Sigmoid colon (tissue), 7 donors: Measurements from ENCODE around the gene HHIP. TPM values are rescaled to one million over a fixed set of nuclear protein-coding genes. Genes with fewer than 3 reads are reported as not detected.
"Not testable (repeated sequence)": the region's sequence is repeated elsewhere in the genome, so short reads cannot be mapped to it uniquely, and the experiment has no call there.

Experiments used
- DNase-seq: peaks from one replicate; pipeline ENCODE4 v3.0.0-alpha.2; 2019
- H3K27ac ChIP-seq, 4 donors: fragments of 200-600 bp; sonication (generic); one replicate each; pipeline ENCODE4 v1.5.1; 2016 to 2019; ENCODE audit warnings: mild to moderate bottlenecking in 1 of 4
- H3K27me3 ChIP-seq, 3 donors: fragments of 200-600 bp; sonication (generic); one replicate each; pipeline ENCODE4 v1.5.1; 2019; ENCODE audit warnings: mild to moderate bottlenecking in 1 of 3
- H3K36me3 ChIP-seq, 4 donors: fragments of 200-600 bp; sonication (generic); one replicate each; pipeline ENCODE4 v1.5.1; 2016 to 2019
- H3K4me1 ChIP-seq, 4 donors: fragments of 200-600 bp; sonication (generic); one replicate each; pipeline ENCODE4 v1.5.1; 2017 to 2019
- H3K4me3 ChIP-seq, 4 donors: fragments of 200-600 bp; sonication (generic); one replicate each; pipeline ENCODE4 v1.5.1; 2017 to 2019; ENCODE audit warnings: mild to moderate bottlenecking in 2 of 4, moderate library complexity in 1 of 4
- H3K9me3 ChIP-seq, 4 donors: fragments of 200-600 bp in 3 of 4; sonication (generic) in 3 of 4; one replicate each; pipeline versions ENCODE4 v1.5.1 to v1.6.1; 2013 to 2019
- EP300 ChIP-seq, 4 donors: sonication (generic); formaldehyde crosslinking; IDR thresholded peaks; one replicate each; pipeline ENCODE4 v1.6.1; 2017; ENCODE audit warnings: antibody characterized with exemption in 4 of 4
- POLR2A ChIP-seq, 2 donors: fragments of 450-650 bp; IDR thresholded peaks; one replicate each; pipeline ENCODE4 v1.6.1; 2016; ENCODE audit warnings: antibody characterized with exemption in 2 of 2, mild to moderate bottlenecking in 2 of 2, moderate library complexity in 2 of 2
- POLR2AphosphoS5 ChIP-seq, 4 donors: sonication (generic); formaldehyde crosslinking; IDR thresholded peaks; one replicate each; pipeline ENCODE4 v1.6.1; 2017; ENCODE audit warnings: antibody characterized with exemption in 4 of 4
- WGBS, 2 donors: extraction: QIAGEN DNeasy Blood & Tissue Kit; methylation state at CpG; one replicate each; pipeline ENCODE4 v1.1.7; 2013; 5-methylcytosine and 5-hydroxymethylcytosine counted together
- intact Hi-C: fragments of 100-400 bp; cut with DNase I; formaldehyde crosslinking; loops from one replicate; pipeline ENCODE4 v1.15.1; 2023
- polyA plus RNA-seq, 3 donors: library from polyadenylated mRNA; stranded (reverse); fragments of 200-250 nt; gene quantifications; one replicate each; pipeline ENCODE4 v1.2.3, GENCODE V29; 2013
- total RNA-seq, 4 donors: library from RNA; depleted of rRNA; stranded (reverse); fragments of >200 nt; gene quantifications; one replicate each; pipeline ENCODE4 v1.1.0, GENCODE V29; 2016
- TF ChIP-seq, protein P1 (sequence below), 4 experiments: fragments of 450-650 bp in 3 of 4; fragments of 200-600 bp in 1 of 4; IDR thresholded peaks; one replicate each; pipeline ENCODE4 v1.5.1; 2016 to 2019; ENCODE audit warnings: antibody characterized with exemption in 4 of 4, mild to moderate bottlenecking in 3 of 4, moderate library complexity in 2 of 4
- donor health status: healthy with polysubstance abuse.
- donor health status: Bipolar disorder and iron deficiency.
- donor health status: healthy.

HHIP gene
- total and polyA plus RNA-seq, 7 donors = 0.16 to 2.1 (median 0.58) TPM; not detected in 1

DNA sequence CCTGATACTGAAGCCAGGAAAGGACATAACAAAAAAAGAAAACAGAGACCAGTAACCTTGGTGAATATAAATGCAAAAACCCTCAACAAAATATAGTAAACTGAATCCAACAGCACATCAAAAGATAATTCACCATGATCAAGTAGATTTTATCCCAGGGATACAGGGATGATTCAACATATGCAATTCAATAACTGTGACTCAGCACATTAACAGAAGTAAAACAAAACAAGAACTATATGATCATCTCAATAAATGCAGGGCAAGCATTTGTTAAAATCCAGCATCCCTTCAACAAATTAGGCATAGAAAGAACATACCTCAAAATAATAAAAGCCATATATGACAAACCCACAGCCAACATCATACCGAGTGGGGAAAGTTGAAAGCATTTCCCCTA is 112.0 kb downstream of the HHIP start:
- intact Hi-C loops = no loop called here
- TF ChIP-seq POLR2AphosphoS5 (IDR thresholded peaks at IDR 0.05) (no peak), POLR2A (IDR thresholded peaks at IDR 0.05) (no peak), EP300 (IDR thresholded peaks at IDR 0.05) (no peak)
- TF ChIP-seq, protein P1, sequence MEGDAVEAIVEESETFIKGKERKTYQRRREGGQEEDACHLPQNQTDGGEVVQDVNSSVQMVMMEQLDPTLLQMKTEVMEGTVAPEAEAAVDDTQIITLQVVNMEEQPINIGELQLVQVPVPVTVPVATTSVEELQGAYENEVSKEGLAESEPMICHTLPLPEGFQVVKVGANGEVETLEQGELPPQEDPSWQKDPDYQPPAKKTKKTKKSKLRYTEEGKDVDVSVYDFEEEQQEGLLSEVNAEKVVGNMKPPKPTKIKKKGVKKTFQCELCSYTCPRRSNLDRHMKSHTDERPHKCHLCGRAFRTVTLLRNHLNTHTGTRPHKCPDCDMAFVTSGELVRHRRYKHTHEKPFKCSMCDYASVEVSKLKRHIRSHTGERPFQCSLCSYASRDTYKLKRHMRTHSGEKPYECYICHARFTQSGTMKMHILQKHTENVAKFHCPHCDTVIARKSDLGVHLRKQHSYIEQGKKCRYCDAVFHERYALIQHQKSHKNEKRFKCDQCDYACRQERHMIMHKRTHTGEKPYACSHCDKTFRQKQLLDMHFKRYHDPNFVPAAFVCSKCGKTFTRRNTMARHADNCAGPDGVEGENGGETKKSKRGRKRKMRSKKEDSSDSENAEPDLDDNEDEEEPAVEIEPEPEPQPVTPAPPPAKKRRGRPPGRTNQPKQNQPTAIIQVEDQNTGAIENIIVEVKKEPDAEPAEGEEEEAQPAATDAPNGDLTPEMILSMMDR (IDR thresholded peaks at IDR 0.05) = no peak
- WGBS, 2 donors = 84 to 93% methylated on average over 1 of the region's 1 CpG

GRCh38 chr4:144768809-144769208 is 122.9 kb downstream of the HHIP start:
- H3K9me3 ChIP-seq, H3K36me3 ChIP-seq, intact Hi-C loops, H3K27me3 ChIP-seq, H3K4me1 ChIP-seq, H3K4me3 ChIP-seq, H3K27ac ChIP-seq, DNase-seq: not testable (repeated sequence)
- WGBS, 2 donors = 52 to 60% methylated on average over 8 of the region's 8 CpGs

More for the DNA sequence above, 112.0 kb downstream of the HHIP start:
- Histone ChIP-seq H3K27ac (no peak overlapping the region), H3K9me3 (no peaks in the 10 kb centered on the region), H3K27me3 (no peaks in the 10 kb centered on the region), H3K36me3 (no peaks in the 10 kb centered on the region), H3K4me1 (no peaks in the 10 kb centered on the region), H3K4me3 (no peak overlapping the region)
- DNase-seq = no peak

DNA sequence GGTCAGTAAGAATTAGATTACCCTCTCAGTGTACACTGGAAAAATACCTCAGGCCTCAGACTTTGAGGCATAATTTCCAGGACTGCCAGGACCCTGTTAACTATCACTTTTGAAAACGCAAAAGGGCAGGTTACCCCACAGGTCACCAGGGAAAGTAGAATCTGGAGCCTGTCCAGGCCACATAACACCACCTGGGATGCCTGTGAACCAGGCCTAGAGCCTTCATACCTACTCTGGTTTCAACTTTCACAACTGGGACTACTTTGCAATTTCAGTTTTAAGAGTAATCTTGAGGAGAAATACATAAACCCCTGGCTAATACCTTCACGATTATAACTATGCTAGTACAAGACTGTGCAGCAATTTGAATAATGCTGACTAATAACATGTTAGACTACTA is 132.4 kb downstream of the HHIP start:
- Histone ChIP-seq H3K4me3 (no peak overlapping the region), H3K27me3 (no peaks in the 10 kb centered on the region), H3K9me3 (peaks cover 0 to 2% (median 0%) of the 10 kb centered on the region in 4 donors), H3K4me1 (peaks cover 0 to 5% (median 0%) of the 10 kb centered on the region in 4 donors), H3K27ac (no peak overlapping the region), H3K36me3 (no peaks in the 10 kb centered on the region)
- intact Hi-C loops = no loop called here
- DNase-seq = no peak
- TF ChIP-seq POLR2A (IDR thresholded peaks at IDR 0.05) (no peak), POLR2AphosphoS5 (IDR thresholded peaks at IDR 0.05) (no peak), EP300 (IDR thresholded peaks at IDR 0.05) (no peak)
- WGBS, 2 donors = 86 to 89% methylated on average over 2 of the region's 2 CpGs

DNA sequence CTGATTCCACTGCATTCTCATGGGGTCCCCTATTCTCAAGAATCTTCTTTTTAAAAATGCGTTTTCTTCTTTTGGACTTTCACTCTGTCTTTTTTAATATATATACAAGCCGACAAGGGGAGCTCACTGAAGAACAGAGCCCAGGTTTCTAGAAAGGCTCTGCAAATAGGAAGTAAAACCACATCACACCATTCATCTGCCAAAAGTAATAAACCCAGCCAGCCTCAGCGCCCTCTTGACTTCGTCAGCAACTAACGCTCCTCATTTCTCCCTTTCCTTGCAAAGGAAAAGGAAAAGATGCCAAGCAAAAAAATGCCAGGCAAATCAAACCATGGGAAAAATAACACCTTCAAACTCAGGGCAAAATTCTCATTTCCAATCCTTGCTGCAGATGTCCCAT is 136.4 kb downstream of the HHIP start:
- H3K36me3 ChIP-seq = no peaks in the 10 kb centered on the region
- H3K27me3 ChIP-seq = no peaks in the 10 kb centered on the region
- H3K9me3 ChIP-seq = peaks cover 0 to 1% (median 0%) of the 10 kb centered on the region in 4 donors
- DNase-seq = no peak
- H3K4me3 ChIP-seq = no peak overlapping the region
- 29 to 39% methylated on average over 5 of the region's 5 CpGs for WGBS, 2 donors
- no peak overlapping the region for H3K27ac ChIP-seq
- intact Hi-C loops = no loop called here
- H3K4me1 ChIP-seq = peaks cover 0 to 5% (median 0%) of the 10 kb centered on the region in 4 donors
- no peak for TF ChIP-seq EP300 (IDR thresholded peaks at IDR 0.05)
- TF ChIP-seq POLR2A (IDR thresholded peaks at IDR 0.05) = no peak
- TF ChIP-seq, protein P1 (IDR thresholded peaks at IDR 0.05) = no peak
- TF ChIP-seq POLR2AphosphoS5 (IDR thresholded peaks at IDR 0.05) = no peak

- H3K4me1 ChIP-seq = peaks cover 0 to 5% (median 0%) of the 10 kb centered on the region in 4 donors
- intact Hi-C loops = no loop called here
- no peak for DNase-seq
- TF ChIP-seq EP300 (IDR thresholded peaks at IDR 0.05) (no peak), POLR2AphosphoS5 (IDR thresholded peaks at IDR 0.05) (no peak), POLR2A (IDR thresholded peaks at IDR 0.05) (no peak)
- TF ChIP-seq, protein P1 (IDR thresholded peaks at IDR 0.05) = no peak
- 90 to 91% methylated on average over 3 of the region's 3 CpGs for WGBS, 2 donors
- no peaks in the 10 kb centered on the region for H3K9me3 ChIP-seq
- H3K4me3 ChIP-seq = no peak overlapping the region
- no peaks in the 10 kb centered on the region for H3K36me3 ChIP-seq
- no peak overlapping the region for H3K27ac ChIP-seq
- no peaks in the 10 kb centered on the region for H3K27me3 ChIP-seq
These were observed 140.0 kb downstream of the HHIP start for GRCh38 chr4:144785961-144786360.
